Urinary bladder (tissue), 2 donors: Measurements from ENCODE around the gene TBC1D22B. TPM values are rescaled to one million over a fixed set of nuclear protein-coding genes. Genes with fewer than 3 reads are reported as not detected.

Source experiments
- polyA plus RNA-seq: library from polyadenylated mRNA; stranded (reverse); fragments of 200-250 nt; gene quantifications from one replicate; pipeline ENCODE4 v1.2.3, GENCODE V29; 2013
- small RNA-seq: library from RNA; depleted of rRNA; stranded (forward); fragments of <200 nt; gene quantifications from one replicate; pipeline ENCODE3, GENCODE V24; 2014
- total RNA-seq: library from RNA; depleted of rRNA; stranded (reverse); fragments of >200 nt; gene quantifications from one replicate; pipeline ENCODE4 v1.2.3, GENCODE V29; 2014
- donor health status: healthy.

Gene TBC1D22B
- total and polyA plus RNA-seq, 2 donors, result 5.7 to 6.4 TPM

Small RNAs within 50 kb of the gene (small RNA-seq; reads per million reads assigned to genes)
- gene AL096712.1 (not detected), gene RN7SL273P (not detected)

Other genes with a start within 250 kb of the TBC1D22B start
- gene PIM1, start 87.6 kb upstream of the TBC1D22B start, total RNA-seq, result 25.7 TPM
- gene PIM1, start 87.6 kb upstream of the TBC1D22B start, polyA plus RNA-seq, result 55.8 TPM
- gene TMEM217, start 372 bp downstream of the TBC1D22B start, total RNA-seq, result 3.4 TPM
- 0.24 TPM for gene TMEM217, start 372 bp downstream of the TBC1D22B start, polyA plus RNA-seq
- 21.7 TPM for gene RNF8, start 96.2 kb downstream of the TBC1D22B start, total RNA-seq
- gene RNF8, start 96.2 kb downstream of the TBC1D22B start, polyA plus RNA-seq, result 13.9 TPM
- gene CMTR1, start 175.4 kb downstream of the TBC1D22B start, total RNA-seq, result 32.3 TPM
- gene CMTR1, start 175.4 kb downstream of the TBC1D22B start, polyA plus RNA-seq, result 26.0 TPM
- gene CCDC167, start 242.1 kb downstream of the TBC1D22B start, total RNA-seq, result 10.4 TPM
- 25.7 TPM for gene CCDC167, start 242.1 kb downstream of the TBC1D22B start, polyA plus RNA-seq